NCI-H2227 (cell line): ENCODE data around the gene SRRM4.

Experiments
- DNase-seq: peaks from one replicate; lab custom pipeline; 2025; ENCODE audit not compliant: unreplicated experiment; lab: John Stamatoyannopoulos, UW

Gene SRRM4

GRCh38 chr12:119157528-119157927 is 176.2 kb downstream of the SRRM4 start:
- no peak for DNase-seq

DNA sequence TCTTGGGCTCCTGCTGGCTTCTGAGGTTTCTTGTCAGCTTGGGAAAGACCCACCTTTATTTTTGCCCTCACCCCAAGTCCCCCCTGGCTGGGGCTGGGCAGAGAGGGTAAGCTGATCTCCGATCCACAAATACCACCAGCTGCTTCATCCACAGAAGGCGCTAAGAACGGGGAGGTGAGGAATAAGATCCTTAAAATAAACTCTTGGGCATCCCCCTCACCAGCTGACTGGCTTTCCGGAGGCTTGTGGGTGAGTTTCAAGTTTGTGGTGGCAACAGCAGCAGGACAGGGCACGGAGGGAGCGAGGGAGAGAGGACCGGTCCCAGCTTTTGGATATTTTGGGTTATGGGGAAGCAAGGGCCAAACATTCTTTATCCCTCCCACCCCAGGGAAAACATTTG is 176.6 kb downstream of the SRRM4 start:
- no peak for DNase-seq

DNA sequence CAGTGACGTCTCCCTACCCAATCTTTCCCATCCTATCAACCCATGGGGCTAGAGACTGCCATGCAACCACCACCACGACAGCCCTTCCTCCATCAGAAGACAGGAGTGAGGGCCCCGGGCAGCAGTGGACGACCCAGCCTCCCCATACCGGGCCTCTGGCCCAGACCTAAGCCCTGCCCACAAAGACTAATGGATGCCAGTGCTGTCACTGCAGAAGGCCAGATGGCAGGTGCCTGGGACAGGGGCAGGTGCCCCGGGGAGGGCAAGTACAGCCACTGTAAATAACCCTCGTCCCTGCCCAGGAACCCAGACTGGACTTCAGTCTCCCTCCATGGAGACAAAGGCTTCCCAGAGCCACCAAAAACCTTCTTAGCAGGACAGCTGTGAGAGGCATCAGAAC is 177.1 kb downstream of the SRRM4 start:
- no peak for DNase-seq

DNA sequence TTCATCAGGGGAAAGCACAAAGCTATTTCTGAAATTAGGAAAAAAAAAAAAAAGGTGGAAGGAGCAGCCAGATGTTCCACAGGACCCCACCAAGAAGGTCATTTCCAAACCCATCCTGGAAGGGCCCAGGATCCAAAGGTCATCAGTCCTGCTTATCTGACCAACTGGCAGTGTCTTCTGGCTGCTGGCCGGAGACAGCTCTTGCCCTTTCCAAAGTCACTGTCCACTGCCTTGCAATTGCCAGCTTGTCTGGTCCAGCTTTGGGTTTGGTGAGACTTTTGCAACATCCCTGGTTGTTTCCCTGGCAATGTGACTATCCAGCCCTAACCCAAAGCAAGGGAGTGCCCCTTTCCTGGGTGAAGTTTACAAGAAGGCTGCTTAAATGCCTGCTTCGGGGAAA is 178.5 kb downstream of the SRRM4 start:
- no peak for DNase-seq

DNA sequence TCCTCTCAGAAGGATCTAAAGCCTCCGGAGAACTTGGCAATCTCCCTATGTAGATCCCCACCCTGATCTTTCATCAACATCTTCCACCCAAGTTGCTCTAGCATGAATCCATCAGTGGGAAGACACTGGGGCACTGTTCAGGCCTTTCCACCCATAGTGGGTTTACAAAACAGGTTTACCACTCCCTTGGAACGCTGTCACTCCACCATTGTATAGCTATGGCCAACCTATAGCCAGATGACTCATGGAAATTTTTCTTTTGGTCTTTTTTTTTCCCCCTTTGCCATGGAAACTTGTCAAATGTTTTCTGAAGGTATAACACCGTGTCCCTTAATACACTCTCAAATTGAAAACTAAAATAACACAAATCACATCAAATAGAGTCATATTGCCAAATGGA is 186.6 kb downstream of the SRRM4 start:
- DNase-seq, result no peak

DNA sequence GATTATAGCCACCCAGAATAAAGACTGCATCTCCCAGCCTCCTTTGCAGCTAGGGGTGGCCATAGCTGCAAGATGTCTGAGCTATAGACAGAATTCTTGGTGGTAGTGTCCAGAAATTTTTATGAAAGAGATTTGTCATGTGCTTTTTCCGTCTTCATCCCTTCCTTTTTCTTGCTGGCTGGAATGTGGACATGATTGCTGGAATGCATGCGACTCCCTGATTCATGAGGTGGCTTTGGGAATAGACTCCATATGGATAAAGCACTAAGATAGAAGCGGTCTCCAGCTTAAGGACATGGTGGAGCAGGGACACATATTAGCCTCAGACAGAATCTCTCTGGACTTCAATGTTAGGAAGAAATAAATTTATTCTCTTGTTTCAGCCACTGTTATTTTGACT is 187.4 kb downstream of the SRRM4 start:
- no peak for DNase-seq

GRCh38 chr12:119169150-119169549 is 187.8 kb downstream of the SRRM4 start:
- no peak for DNase-seq

DNA sequence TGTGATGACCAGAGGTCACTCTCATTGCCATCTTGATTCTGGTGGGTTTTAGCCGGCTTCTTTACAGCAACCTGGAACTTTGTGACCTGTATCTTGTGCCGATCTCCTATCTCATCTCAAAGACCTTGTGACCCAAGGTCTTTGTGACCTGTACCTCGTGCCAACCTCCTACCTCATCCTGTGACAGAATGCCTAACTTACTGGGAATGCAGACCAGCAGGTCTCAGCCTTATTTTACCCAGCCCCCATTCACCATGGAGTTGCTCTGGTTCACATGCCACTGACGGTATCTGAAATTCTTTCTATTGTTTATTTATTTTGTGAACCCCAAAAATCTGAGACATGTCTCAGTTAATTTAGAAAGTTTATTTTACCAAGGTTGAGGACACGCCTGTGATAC is 189.9 kb downstream of the SRRM4 start:
- no peak for DNase-seq

GRCh38 chr12:119171691-119172425 is 190.5 kb downstream of the SRRM4 start:
- no peak for DNase-seq

DNA sequence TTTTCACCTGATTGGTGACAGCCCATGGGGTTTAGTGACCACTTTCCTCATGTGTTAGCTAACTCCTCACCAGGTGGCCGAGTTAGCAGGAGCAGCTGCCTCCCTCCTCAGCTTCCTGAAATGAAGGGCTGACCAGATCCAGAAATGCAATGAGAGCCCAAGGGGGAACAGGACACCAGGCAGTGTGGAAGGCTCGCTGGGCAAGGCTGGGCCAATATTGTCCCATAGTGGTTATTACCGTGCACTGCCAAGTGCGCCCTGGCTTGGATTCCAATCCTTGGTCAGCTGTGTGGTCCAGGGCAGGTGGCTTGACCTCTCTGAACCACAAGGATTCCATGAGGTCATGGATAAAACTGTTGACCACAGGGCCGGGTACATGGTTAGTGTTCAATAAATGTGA is 193.7 kb downstream of the SRRM4 start:
- DNase-seq, result no peak

- DNase-seq, result peak; percentile 89
These were observed 195.1 kb downstream of the SRRM4 start for GRCh38 chr12:119176267-119177055.

DNA sequence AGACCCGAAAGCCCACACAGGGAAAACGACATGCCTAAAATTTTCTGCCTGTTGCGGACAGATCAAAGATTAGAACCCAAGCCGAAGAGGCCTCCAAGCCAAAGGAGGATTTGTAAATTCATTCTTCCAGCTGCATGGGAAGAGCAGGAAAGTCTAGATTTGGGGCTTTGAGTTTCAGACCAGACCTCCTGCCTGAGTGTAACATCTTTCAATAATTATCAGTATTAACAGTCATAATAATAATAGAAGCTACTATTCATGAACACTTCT is 195.7 kb downstream of the SRRM4 start:
- no peak for DNase-seq

DNA sequence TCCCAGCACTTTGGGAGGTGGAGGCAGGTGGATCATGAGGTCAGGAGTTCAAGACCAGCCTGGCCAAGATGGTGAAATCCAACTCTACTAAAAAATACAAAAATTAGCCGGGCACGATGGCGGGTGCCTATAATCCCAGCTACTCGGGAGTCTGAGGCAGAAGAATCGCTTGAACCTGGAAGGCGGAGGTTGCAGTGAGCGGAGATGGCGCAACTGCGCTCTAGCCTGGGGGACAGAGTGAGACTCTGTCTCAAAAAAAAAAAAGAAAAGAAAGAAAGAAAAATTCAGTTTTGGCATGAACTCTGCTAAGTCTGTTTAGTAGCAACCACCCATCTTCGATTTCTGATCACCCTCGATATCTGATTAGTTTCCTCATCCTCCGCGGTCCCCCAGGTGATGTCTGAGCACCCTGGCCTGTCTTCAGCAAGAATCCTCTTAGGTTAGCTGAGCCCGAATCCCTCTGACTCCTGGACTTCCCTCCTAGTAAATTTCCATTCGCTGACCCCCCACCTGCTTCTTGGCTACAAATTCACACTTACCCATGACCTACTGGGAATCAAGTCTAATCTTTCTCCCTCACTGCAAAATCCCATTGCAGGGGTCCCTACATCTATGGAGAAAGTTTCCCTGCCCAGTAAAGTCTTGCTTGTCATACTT is 196.5 kb downstream of the SRRM4 start:
- DNase-seq, result no peak

- peak; percentile 71 for DNase-seq
These were observed 197.4 kb downstream of the SRRM4 start, which contains the start of gene HSPB8 for GRCh38 chr12:119178544-119179334. HSPB8 (plus strand) TSS chr12:119178931; CDS start chr12:119179313, 382 bp downstream.

DNA sequence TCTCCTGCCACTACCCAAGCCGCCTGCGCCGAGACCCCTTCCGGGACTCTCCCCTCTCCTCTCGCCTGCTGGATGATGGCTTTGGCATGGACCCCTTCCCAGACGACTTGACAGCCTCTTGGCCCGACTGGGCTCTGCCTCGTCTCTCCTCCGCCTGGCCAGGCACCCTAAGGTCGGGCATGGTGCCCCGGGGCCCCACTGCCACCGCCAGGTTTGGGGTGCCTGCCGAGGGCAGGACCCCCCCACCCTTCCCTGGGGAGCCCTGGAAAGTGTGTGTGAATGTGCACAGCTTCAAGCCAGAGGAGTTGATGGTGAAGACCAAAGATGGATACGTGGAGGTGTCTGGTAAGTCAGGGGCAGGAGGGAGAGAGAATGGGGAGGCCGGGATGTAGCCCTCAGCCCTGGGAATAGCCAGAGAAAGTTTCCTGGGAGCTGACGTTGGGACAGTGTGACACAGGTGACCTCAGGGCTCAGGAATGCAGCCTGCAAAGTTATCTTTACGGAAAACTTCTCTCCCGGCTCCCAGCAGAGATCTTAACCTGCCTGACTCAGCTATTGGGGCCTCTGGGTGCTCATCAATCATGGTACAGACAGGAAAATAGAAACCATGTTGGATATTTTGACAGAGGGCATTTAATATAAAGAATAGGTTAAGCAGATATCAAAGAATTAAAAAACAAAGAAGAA is 198.1 kb downstream of the SRRM4 start:
- no peak for DNase-seq

- DNase-seq, result no peak
These were observed 199.2 kb downstream of the SRRM4 start for GRCh38 chr12:119180380-119181040.

DNA sequence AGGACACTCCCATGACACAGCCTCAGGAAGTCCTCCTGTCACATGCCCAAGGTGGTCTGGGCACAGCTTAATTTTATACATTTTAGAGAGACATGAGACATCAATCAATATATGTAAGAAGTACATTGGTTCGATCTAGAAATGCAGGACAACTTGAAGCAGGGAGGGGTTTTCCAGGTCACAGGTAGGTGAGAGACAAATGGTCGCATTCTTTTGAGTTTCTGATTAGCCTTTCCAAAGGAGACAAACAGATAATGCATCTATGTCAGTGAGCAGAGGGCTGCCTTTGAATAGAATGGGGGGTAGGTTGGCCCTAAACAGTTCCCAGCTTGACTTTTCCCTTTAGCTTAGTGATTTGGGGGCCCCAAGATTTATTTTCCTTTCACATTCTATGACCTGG is 199.9 kb downstream of the SRRM4 start:
- no peak for DNase-seq

- DNase-seq, result no peak
These were observed 200.6 kb downstream of the SRRM4 start for GRCh38 chr12:119181944-119182343.

DNA sequence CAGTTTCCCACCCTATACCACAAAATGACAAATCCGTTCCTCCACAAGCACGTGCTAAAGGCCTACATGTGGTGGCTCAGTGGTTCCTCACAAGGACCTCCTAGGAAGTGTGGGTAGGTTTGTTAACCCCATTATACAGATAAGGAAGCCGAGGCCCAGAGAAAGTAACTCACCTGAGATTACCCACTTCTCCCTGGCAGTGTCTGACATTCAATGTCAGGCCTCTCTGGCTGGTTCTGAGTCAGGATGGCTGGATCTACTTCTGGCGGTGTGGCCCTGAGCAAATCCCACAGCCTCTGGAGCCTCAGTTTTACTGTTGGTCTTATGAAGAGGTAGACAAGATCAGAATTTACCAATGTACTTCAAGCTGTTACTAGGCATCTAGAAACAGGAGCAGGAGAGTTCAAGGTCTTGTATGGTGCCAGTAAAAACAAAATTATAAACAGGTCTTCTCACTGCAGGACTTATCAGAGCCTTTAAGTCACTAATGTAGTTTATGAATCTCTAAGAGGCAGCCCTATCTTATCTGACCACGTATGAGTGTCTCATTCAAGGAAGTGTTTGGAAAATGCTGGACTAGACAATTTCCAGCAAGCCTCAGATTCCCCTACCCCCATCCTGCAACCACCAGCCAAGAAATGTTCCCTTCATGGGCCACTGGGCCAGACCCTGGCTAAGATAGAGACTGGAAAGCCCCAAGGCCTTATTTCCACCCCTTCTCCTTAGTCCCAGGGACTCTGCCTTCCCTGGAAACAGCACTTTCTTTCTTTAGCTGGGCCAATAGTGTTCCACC is 201.6 kb downstream of the SRRM4 start:
- no peak for DNase-seq
